Measurements from ENCODE around the gene TRPV4.

TRPV4 gene

DNA sequence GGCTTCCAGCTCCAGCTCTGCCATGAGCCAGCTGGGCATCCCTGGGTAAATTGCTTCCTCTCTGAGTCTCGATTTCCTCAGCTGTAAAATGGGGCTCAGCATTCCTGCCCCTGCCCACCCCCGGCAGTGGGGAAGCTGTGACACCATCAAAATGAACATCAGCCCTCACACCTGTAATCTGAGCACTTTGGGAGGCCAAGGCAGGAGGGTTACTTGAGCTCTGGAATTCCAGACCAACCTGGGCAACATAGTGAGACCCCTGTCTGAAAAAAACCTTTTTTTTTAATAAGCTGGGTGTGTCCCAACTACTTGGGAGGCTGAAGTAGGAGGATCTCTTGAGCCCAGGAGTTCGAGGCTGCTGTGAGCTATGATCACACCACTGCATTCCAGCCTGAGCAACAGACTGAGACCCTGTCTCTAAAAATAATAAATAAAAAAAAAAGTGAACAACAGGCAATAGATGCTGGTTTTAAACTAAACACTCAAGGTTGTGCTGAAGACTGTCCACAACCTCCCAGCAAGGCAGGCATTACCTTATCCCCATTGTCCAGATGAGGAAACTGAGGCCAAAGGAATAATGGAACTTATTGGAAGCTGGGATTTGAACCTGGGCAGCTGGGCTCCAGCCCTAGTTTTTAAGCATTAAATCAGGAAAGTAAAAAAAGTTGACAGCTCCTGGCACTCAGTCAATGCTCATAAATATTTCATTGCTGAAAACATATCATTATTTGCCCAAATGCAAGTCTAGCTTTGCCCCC, 4.3 kb downstream of the TRPV4 start:
- Mint-ChIP-seq H3K4me3 (no peak overlapping the region), H3K36me3 (ENCODE audit: low read depth) (no peaks in the 10 kb centered on the region), H3K27me3 (peaks cover 24% of the 10 kb centered on the region), H3K9me3 (no peaks in the 10 kb centered on the region), H3K27ac (peak overlapping the region; percentile 75), H3K4me1 (ENCODE audit: low read depth) (peaks cover 53% of the 10 kb centered on the region)
- intact Hi-C loops (cut with micrococcal nuclease) = no loop called here

- intact Hi-C loops (cut with micrococcal nuclease) = no loop called here
- peak overlapping the region; percentile 75 for H3K27ac Mint-ChIP-seq
- no peaks in the 10 kb centered on the region for H3K36me3 Mint-ChIP-seq (ENCODE audit: low read depth)
- H3K27me3 Mint-ChIP-seq = peaks cover 17% of the 10 kb centered on the region
- peak overlapping the region; percentile 21 for H3K4me3 Mint-ChIP-seq
- H3K9me3 Mint-ChIP-seq = no peaks in the 10 kb centered on the region
- H3K4me1 Mint-ChIP-seq (ENCODE audit: low read depth) = peaks cover 59% of the 10 kb centered on the region
Observed at GRCh38 chr12:109827566-109828550, 5.3 kb downstream of the TRPV4 start.

DNA sequence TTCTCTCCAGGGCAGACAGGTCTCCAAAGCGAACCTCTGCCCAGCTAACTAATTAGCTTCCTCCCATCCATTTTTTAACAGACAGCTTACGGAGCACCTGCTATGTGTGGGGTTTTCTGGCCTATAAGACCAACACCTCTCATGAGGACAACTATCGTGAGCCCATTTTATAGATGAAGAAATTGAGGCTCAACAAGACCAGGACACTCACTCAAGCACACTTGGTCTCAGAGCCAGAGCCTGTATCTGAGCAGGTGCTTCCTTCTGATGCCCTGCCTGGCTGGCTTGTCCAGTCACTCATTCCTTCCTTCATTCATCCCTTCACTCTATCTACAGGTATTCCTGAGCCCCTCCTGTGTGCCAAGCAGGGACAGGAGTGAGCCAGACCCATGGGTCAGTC, 6.1 kb downstream of the TRPV4 start:
- no peaks in the 10 kb centered on the region for H3K9me3 Mint-ChIP-seq
- peaks cover 11% of the 10 kb centered on the region for H3K27me3 Mint-ChIP-seq
- H3K4me1 Mint-ChIP-seq (ENCODE audit: low read depth) = peaks cover 67% of the 10 kb centered on the region
- H3K4me3 Mint-ChIP-seq = no peak overlapping the region
- H3K27ac Mint-ChIP-seq = peak overlapping the region; percentile 75
- no peaks in the 10 kb centered on the region for H3K36me3 Mint-ChIP-seq (ENCODE audit: low read depth)
- intact Hi-C loops (cut with micrococcal nuclease) = no loop called here

DNA sequence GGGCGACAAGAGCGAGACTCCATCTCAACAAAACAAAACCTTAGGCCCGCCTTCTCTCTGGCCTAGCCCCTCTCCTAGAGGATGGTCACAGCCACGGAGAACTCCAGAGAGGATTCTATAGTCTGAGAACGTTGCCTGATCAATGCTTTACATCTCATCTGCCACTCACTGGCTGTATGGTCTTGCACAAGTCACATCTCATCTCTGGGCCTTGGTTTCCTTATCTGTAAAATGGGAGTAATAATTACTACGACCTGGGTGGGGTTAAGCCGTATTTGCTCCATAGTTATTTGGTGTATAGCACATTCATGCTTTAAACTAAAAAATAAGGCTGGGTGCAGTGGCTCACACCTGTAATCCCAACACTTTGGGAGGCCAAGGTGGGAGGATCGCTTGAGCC, 8.5 kb downstream of the TRPV4 start:
- H3K9me3 Mint-ChIP-seq = no peaks in the 10 kb centered on the region
- no peak overlapping the region for H3K4me3 Mint-ChIP-seq
- H3K27ac Mint-ChIP-seq = no peak overlapping the region

GRCh38 chr12:109822951-109823411, 10.2 kb downstream of the TRPV4 start:
- intact Hi-C loops (cut with micrococcal nuclease) = no loop called here
- H3K9me3 Mint-ChIP-seq = no peaks in the 10 kb centered on the region
- H3K4me3 Mint-ChIP-seq = no peak overlapping the region
- H3K4me1 Mint-ChIP-seq (ENCODE audit: low read depth) = peaks cover 46% of the 10 kb centered on the region
- no peaks in the 10 kb centered on the region for H3K36me3 Mint-ChIP-seq (ENCODE audit: low read depth)
- peak overlapping the region; percentile 29 for H3K27ac Mint-ChIP-seq
- H3K27me3 Mint-ChIP-seq = peaks cover 6% of the 10 kb centered on the region

More for the DNA sequence above, 8.5 kb downstream of the TRPV4 start:
- peaks cover 60% of the 10 kb centered on the region for H3K4me1 Mint-ChIP-seq (ENCODE audit: low read depth)
- intact Hi-C loops (cut with micrococcal nuclease) = no loop called here
- H3K27me3 Mint-ChIP-seq = no peaks in the 10 kb centered on the region
- no peaks in the 10 kb centered on the region for H3K36me3 Mint-ChIP-seq (ENCODE audit: low read depth)

DNA sequence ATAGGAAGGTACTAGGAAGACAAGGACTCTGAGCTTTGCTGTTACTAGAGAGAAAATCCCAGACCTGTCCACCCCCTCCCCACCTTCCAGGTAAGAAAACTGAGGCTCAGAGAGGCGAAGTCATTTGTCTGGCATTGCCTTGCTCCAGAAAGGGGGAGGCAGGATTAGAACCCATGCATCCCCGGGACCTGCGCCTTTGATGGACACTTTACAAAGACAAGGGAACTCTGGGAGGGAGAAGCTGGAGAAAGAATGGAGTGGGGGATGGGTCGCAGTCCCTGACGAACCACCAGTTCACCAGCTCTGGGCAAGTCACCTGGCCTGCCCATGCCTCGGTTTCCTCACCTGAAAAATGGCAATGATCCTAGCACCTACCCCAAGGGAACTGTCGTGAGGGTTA, 10.8 kb downstream of the TRPV4 start:
- Mint-ChIP-seq H3K27me3 (peaks cover 6% of the 10 kb centered on the region), H3K36me3 (ENCODE audit: low read depth) (no peaks in the 10 kb centered on the region), H3K27ac (no peak overlapping the region), H3K4me3 (no peak overlapping the region), H3K9me3 (no peaks in the 10 kb centered on the region), H3K4me1 (ENCODE audit: low read depth) (peaks cover 43% of the 10 kb centered on the region)
- intact Hi-C loops (cut with micrococcal nuclease) = no loop called here

GRCh38 chr12:109821968-109822367, 11.2 kb downstream of the TRPV4 start:
- Mint-ChIP-seq H3K4me3 (no peak overlapping the region), H3K36me3 (ENCODE audit: low read depth) (no peaks in the 10 kb centered on the region), H3K4me1 (ENCODE audit: low read depth) (peaks cover 43% of the 10 kb centered on the region), H3K27ac (no peak overlapping the region), H3K27me3 (peaks cover 6% of the 10 kb centered on the region), H3K9me3 (no peaks in the 10 kb centered on the region)
- intact Hi-C loops (cut with micrococcal nuclease) = no loop called here

DNA sequence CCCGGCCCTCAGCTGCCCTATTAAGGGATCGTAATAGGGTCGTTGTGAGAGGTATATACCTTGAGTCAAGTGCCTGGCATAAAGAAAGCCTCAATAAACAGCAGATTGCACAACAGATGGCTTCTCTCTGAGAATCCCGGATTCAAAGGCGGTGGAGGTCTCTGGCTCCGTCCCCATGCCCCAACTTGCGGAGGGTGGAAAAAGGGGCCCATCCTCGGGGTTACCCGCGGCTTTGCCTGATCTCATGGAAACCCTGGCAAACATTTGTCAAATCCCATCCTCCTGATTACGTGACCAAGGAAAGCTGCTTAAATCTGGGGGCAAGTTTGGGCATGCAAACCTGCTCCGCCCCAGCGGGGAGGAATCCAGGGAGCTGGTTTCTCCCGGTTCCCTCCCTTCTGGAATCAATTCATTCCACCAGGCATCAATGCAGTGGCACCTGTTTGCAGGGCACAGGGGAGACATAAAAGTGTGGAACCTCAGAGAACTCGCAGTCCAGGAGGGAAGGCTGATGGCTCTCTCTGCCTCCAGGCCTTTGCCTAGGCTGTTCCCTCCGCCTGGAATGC, 12.3 kb downstream of the TRPV4 start:
- H3K36me3 Mint-ChIP-seq (ENCODE audit: low read depth) = no peaks in the 10 kb centered on the region
- H3K4me1 Mint-ChIP-seq (ENCODE audit: low read depth) = peaks cover 41% of the 10 kb centered on the region
- H3K27me3 Mint-ChIP-seq = peaks cover 6% of the 10 kb centered on the region
- H3K9me3 Mint-ChIP-seq = no peaks in the 10 kb centered on the region
- H3K4me3 Mint-ChIP-seq = no peak overlapping the region
- intact Hi-C loops (cut with micrococcal nuclease) = no loop called here
- H3K27ac Mint-ChIP-seq = no peak overlapping the region

GRCh38 chr12:109818905-109819500, 14.2 kb downstream of the TRPV4 start:
- Mint-ChIP-seq H3K4me1 (ENCODE audit: low read depth) (peaks cover 36% of the 10 kb centered on the region), H3K27me3 (peaks cover 6% of the 10 kb centered on the region), H3K9me3 (no peaks in the 10 kb centered on the region), H3K4me3 (no peak overlapping the region), H3K36me3 (ENCODE audit: low read depth) (no peaks in the 10 kb centered on the region), H3K27ac (no peak overlapping the region)
- intact Hi-C loops (cut with micrococcal nuclease) = no loop called here

DNA sequence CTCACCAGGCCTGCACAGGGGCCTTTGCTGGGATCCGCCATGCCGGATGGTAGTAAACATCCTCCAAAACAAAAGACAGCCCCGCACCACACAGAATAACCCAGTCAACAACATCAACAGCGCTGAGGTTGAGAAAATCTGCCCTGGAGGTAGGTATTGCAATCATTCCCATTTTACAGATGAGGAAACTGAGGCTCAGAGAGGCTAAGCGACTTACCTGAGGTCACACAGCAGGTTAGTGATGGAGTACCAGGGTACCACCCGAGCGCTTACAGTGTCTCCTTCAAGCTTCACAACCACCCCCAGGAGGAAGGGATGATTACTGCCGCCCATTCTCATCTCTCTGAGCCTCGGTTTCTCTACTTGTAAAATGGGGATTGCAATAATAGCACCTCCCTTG, 14.9 kb downstream of the TRPV4 start:
- Mint-ChIP-seq H3K4me3 (no peak overlapping the region), H3K9me3 (no peaks in the 10 kb centered on the region)

DNA sequence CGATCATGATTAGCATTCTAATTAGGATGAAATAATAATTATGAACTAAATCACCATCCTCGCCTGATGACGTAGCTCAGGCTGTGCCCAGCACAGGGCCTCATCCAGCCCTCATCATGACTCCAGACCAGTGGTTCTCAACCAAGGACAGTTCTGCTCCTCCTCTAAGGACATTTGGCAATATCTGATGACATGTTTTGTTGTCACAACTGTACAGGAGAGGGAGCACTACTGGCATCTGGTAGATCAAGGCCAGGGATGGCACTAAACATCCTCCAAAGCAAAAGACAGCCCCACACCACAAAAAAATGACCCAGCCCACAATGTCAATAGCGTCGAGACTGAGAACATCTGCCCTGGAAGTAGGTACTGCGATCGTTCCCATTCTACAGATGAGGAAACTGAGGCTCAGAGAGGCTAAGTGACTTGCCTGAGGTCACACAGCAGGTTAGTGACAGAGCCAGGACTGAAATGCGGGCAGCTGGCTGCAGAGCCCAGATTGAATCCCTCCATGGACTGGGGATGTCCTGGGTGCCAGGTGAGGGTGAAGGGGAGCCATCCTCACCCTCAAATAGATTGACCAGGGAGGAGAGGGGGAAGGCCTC, 15.5 kb downstream of the TRPV4 start:
- Mint-ChIP-seq H3K27me3 (peaks cover 6% of the 10 kb centered on the region), H3K27ac (no peak overlapping the region), H3K36me3 (ENCODE audit: low read depth) (no peaks in the 10 kb centered on the region), H3K4me1 (ENCODE audit: low read depth) (peaks cover 24% of the 10 kb centered on the region), H3K4me3 (no peak overlapping the region), H3K9me3 (no peaks in the 10 kb centered on the region)
- intact Hi-C loops (cut with micrococcal nuclease) = no loop called here

More for the DNA sequence above, 14.9 kb downstream of the TRPV4 start:
- peaks cover 29% of the 10 kb centered on the region for H3K4me1 Mint-ChIP-seq (ENCODE audit: low read depth)
- H3K27me3 Mint-ChIP-seq = peaks cover 6% of the 10 kb centered on the region
- intact Hi-C loops (cut with micrococcal nuclease) = no loop called here
- no peak overlapping the region for H3K27ac Mint-ChIP-seq
- H3K36me3 Mint-ChIP-seq (ENCODE audit: low read depth) = no peaks in the 10 kb centered on the region

- intact Hi-C loops (cut with micrococcal nuclease) = no loop called here
- H3K9me3 Mint-ChIP-seq = no peaks in the 10 kb centered on the region
- H3K27me3 Mint-ChIP-seq = peaks cover 6% of the 10 kb centered on the region
- no peak overlapping the region for H3K4me3 Mint-ChIP-seq
- no peak overlapping the region for H3K27ac Mint-ChIP-seq
- no peaks in the 10 kb centered on the region for H3K36me3 Mint-ChIP-seq (ENCODE audit: low read depth)
- peaks cover 15% of the 10 kb centered on the region for H3K4me1 Mint-ChIP-seq (ENCODE audit: low read depth)
Observed at GRCh38 chr12:109816870-109817269, 16.3 kb downstream of the TRPV4 start.

Measured in dendritic cell treated with granulocyte-macrophage colony-stimulating factor and Interleukin-4, amounts not matched to agents 40 ng/mL and 50 ng/mL, for 4 days (primary cell).